BJ (cell line): ENCODE data around the gene MRM2. TPM values are rescaled to one million over a fixed set of nuclear protein-coding genes. Genes with fewer than 3 reads are reported as not detected.

Source experiments
- CTCF ChIA-PET: fragments of 350-600 bp; formaldehyde crosslinking; extraction: SDS; loops from one replicate; lab custom pipeline; 2021; ENCODE audit warnings: antibody characterized with exemption, inconsistent platforms; lab: Yijun Ruan, JAX
- POLR2A ChIA-PET: fragments of 300-600 bp; sonication (Branson Sonifier 250); formaldehyde crosslinking; extraction: SDS; loops from one replicate; lab custom pipeline; 2021; ENCODE audit warnings: antibody characterized with exemption; lab: Charles Lee
- DNase-seq: peaks from one replicate; pipeline ENCODE4 v3.0.0-alpha.2; 2011; ENCODE audit warnings: low read depth
- H3K27me3 ChIP-seq: 2 replicates; pipeline ENCODE4 v1.6.0; 2011; ENCODE audit warnings: low read length; ENCODE audit not compliant: control insufficient read depth, insufficient read depth
- H3K36me3 ChIP-seq: 2 replicates; pipeline ENCODE4 v1.5.1; 2011; ENCODE audit warnings: low read length; ENCODE audit not compliant: control insufficient read depth, insufficient read depth
- H3K4me3 ChIP-seq: 2 replicates; pipeline ENCODE4 v1.5.1; 2011; ENCODE audit warnings: low read depth, mild to moderate bottlenecking, control low read depth, low read length
- CTCF ChIP-seq: IDR thresholded peaks from 2 replicates; pipeline ENCODE4 v1.5.1; 2011; ENCODE audit warnings: low read depth, mild to moderate bottlenecking, control low read depth, inconsistent platforms, low read length, moderate library complexity; ENCODE audit not compliant: insufficient read depth
- polyA plus RNA-seq: library from polyadenylated mRNA; depleted of rRNA; stranded (reverse); fragments of >200 nt; gene quantifications from 2 replicates; pipeline ENCODE4 v1.2.3, GENCODE V29; 2011; rRNA removed

Gene MRM2
- polyA plus RNA-seq, 1 experiment = 27.3 TPM

- DNase-seq = no peak
- POLR2A ChIA-PET = no interaction called here
- TF ChIP-seq CTCF = no peak
- peaks cover 6% of the 10 kb centered on the region for H3K36me3 ChIP-seq
- CTCF ChIA-PET = interaction anchor here (2.2 kb wide), 1 partner anchor 11 kb away, joined by 5 read pairs; no protein-coding TSS in a partner anchor
- H3K27me3 ChIP-seq = no peaks in the 10 kb centered on the region
- no peak overlapping the region for H3K4me3 ChIP-seq
These were observed 49.0 kb downstream of the MRM2 start for GRCh38 chr7:2192831-2193534.

- CTCF ChIA-PET = no interaction called here
- no peak for DNase-seq
- POLR2A ChIA-PET = no interaction called here
These were observed 51.0 kb downstream of the MRM2 start for GRCh38 chr7:2191016-2191415.

GRCh38 chr7:2190531-2190930 lies 51.5 kb downstream of the MRM2 start:
- ChIA-PET POLR2A (no interaction called here), CTCF (interaction anchor here (1.4 kb wide), 1 partner anchor 79 kb away, joined by 3 read pairs; no protein-coding TSS in a partner anchor)
- Histone ChIP-seq H3K4me3 (no peak overlapping the region), H3K36me3 (no peaks in the 10 kb centered on the region), H3K27me3 (no peaks in the 10 kb centered on the region)
- no peak for TF ChIP-seq CTCF
- no peak for DNase-seq

More at GRCh38 chr7:2191016-2191415, 51.0 kb downstream of the MRM2 start:
- H3K36me3 ChIP-seq = peaks cover 2% of the 10 kb centered on the region; the same call in 1 of the 2 replicates
- no peak for TF ChIP-seq CTCF
- H3K27me3 ChIP-seq = no peaks in the 10 kb centered on the region
- H3K4me3 ChIP-seq = no peak overlapping the region

- POLR2A ChIA-PET = no interaction called here
- H3K4me3 ChIP-seq = no peak overlapping the region
These were observed 55.8 kb downstream of the MRM2 start for GRCh38 chr7:2186166-2186565.

GRCh38 chr7:2185715-2186114 lies 56.3 kb downstream of the MRM2 start:
- Histone ChIP-seq H3K36me3 (no peaks in the 10 kb centered on the region), H3K27me3 (no peaks in the 10 kb centered on the region), H3K4me3 (no peak overlapping the region)
- POLR2A ChIA-PET = no interaction called here
- TF ChIP-seq CTCF = no peak
- no peak for DNase-seq
- CTCF ChIA-PET = no interaction called here

More at GRCh38 chr7:2186166-2186565, 55.8 kb downstream of the MRM2 start:
- CTCF ChIA-PET = no interaction called here
- Histone ChIP-seq H3K36me3 (no peaks in the 10 kb centered on the region), H3K27me3 (no peaks in the 10 kb centered on the region)
- no peak for TF ChIP-seq CTCF
- DNase-seq = no peak

Other genes starting within 250 kb of the MRM2 start
- 18.3 and 32.0 TPM in 2 replicates for gene MAD1L1, start 9.3 kb downstream of the MRM2 start, polyA plus RNA-seq
- gene NUDT1, start within 50 bp of the MRM2 start, polyA plus RNA-seq = 19.3 and 22.0 TPM in 2 replicates
- 36.9 and 62.1 TPM in 2 replicates for gene SNX8, start 72.2 kb upstream of the MRM2 start, polyA plus RNA-seq
- gene EIF3B, start 112.6 kb upstream of the MRM2 start, polyA plus RNA-seq = 92.7 and 106 TPM in 2 replicates
- 8.6 and 18.4 TPM in 2 replicates for gene CHST12, start 161.4 kb upstream of the MRM2 start, polyA plus RNA-seq
- gene GRIFIN, start 234.2 kb upstream of the MRM2 start, polyA plus RNA-seq = not detected in 2 replicates